Endothelial cell of umbilical vein (primary cell): ENCODE measurements around the gene CFAP57.

Experiments
- EZH2 ChIP-seq: IDR thresholded peaks from 2 replicates; pipeline ENCODE4 v1.6.1; 2012; ENCODE audit warnings: borderline replicate concordance, low read depth, mild to moderate bottlenecking, moderate library complexity, low read length, inconsistent platforms; ENCODE audit not compliant: severe bottlenecking
- FOS ChIP-seq: IDR thresholded peaks from 2 replicates; pipeline ENCODE4 v1.6.1; 2011; ENCODE audit warnings: mild to moderate bottlenecking, low read length, moderate library complexity, borderline replicate concordance; ENCODE audit not compliant: insufficient read depth
- GATA2 ChIP-seq: IDR thresholded peaks from 2 replicates; pipeline ENCODE4 v1.7.0; 2011; ENCODE audit warnings: low read depth, mild to moderate bottlenecking, moderate library complexity, mixed read lengths, low read length; ENCODE audit not compliant: insufficient read length, insufficient read depth
- JUN ChIP-seq: IDR thresholded peaks from 2 replicates; pipeline ENCODE4 v1.6.1; 2011; ENCODE audit warnings: borderline replicate concordance, low read depth; ENCODE audit not compliant: insufficient read length, insufficient read depth
- MYC ChIP-seq: IDR thresholded peaks from one replicate; pipeline ENCODE4 v1.6.1; 2011; ENCODE audit warnings: mild to moderate bottlenecking, low read depth, low read length
- POLR2A ChIP-seq: IDR thresholded peaks from 2 replicates; pipeline ENCODE4 v1.6.1; 2012; ENCODE audit warnings: low read depth, mild to moderate bottlenecking, control low read depth, low read length
- POLR2AphosphoS5 ChIP-seq: IDR thresholded peaks from 2 replicates; pipeline ENCODE4 v1.6.1; 2012; ENCODE audit warnings: low read depth, mild to moderate bottlenecking, control low read depth, low read length, moderate library complexity; ENCODE audit not compliant: insufficient read depth
- TF ChIP-seq, protein P1 (sequence below), 2 donors: IDR thresholded peaks; 1 replicate in 1 of 2; 2 replicates in 1 of 2; pipeline ENCODE4 v1.5.1; 2011; ENCODE audit warnings: low read length in 2 of 2, mild to moderate bottlenecking in 2 of 2, moderate library complexity in 2 of 2, control low read depth in 1 of 2, inconsistent platforms in 1 of 2, low read depth in 1 of 2; ENCODE audit not compliant: insufficient read depth in 1 of 2; ENCODE audit errors: extremely low read depth in 1 of 2
- TF ChIP-seq, protein P2 (sequence below): IDR thresholded peaks from 2 replicates; pipeline ENCODE4 v1.6.1; 2011; ENCODE audit not compliant: insufficient read depth, insufficient read length

DNA sequence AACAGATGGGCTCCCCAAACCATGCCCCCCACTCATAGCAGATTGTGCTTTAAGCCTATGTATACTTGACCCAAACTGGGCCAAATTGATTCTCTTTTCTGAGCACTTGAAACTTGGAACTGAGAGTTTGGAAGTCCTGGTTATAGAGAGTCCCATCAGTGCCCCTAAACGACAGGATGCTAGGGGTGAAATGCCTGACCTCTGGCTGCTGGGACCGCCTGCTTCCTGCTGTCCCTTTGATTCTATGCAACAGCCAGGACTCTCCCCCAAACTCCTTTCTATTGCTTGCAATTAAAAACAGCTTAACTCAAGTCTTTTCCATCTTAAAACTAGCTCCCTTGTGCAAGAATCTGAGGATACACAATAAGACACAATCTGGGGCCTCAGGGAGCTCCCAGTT is 108.6 kb downstream of the CFAP57 start:
- no peak for TF ChIP-seq EZH2
- TF ChIP-seq, protein P1, sequence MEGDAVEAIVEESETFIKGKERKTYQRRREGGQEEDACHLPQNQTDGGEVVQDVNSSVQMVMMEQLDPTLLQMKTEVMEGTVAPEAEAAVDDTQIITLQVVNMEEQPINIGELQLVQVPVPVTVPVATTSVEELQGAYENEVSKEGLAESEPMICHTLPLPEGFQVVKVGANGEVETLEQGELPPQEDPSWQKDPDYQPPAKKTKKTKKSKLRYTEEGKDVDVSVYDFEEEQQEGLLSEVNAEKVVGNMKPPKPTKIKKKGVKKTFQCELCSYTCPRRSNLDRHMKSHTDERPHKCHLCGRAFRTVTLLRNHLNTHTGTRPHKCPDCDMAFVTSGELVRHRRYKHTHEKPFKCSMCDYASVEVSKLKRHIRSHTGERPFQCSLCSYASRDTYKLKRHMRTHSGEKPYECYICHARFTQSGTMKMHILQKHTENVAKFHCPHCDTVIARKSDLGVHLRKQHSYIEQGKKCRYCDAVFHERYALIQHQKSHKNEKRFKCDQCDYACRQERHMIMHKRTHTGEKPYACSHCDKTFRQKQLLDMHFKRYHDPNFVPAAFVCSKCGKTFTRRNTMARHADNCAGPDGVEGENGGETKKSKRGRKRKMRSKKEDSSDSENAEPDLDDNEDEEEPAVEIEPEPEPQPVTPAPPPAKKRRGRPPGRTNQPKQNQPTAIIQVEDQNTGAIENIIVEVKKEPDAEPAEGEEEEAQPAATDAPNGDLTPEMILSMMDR (IDR thresholded peaks at IDR 0.05; ENCODE audit: extremely low read depth in 1 of 2, insufficient read depth in 1 of 2, low read depth in 1 of 2, low read length in 2 of 2): no peak
- no peak for TF ChIP-seq POLR2A
- TF ChIP-seq POLR2AphosphoS5: no peak
- TF ChIP-seq MYC: no peak
- TF ChIP-seq, protein P2, sequence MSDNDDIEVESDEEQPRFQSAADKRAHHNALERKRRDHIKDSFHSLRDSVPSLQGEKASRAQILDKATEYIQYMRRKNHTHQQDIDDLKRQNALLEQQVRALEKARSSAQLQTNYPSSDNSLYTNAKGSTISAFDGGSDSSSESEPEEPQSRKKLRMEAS: no peak
- no peak for TF ChIP-seq JUN
- TF ChIP-seq GATA2: no peak
- TF ChIP-seq FOS: no peak
